HG02610 (cell line): ENCODE results near the gene MEG3.
"Not testable (repeated sequence)": the region's sequence is repeated elsewhere in the genome, so short reads cannot be mapped to it uniquely, and the experiment has no call there.

Source experiments
- ATAC-seq: cut with Tn5 transposase; IDR thresholded peaks from one replicate; pipeline ENCODE4 v1.9.1; 2021; ENCODE audit warnings: mild to moderate bottlenecking, moderate library complexity; ENCODE audit not compliant: unreplicated experiment

Gene MEG3

GRCh38 chr14:100813291-100813690 lies 12.6 kb upstream of the MEG3 start:
- ATAC-seq, result no peak

GRCh38 chr14:100815478-100816285 lies 10.2 kb upstream of the MEG3 start:
- ATAC-seq, result no peak

- no peak for ATAC-seq
These were observed 9.5 kb upstream of the MEG3 start for GRCh38 chr14:100816286-100816949.

GRCh38 chr14:100816950-100817901 lies 8.7 kb upstream of the MEG3 start:
- ATAC-seq, result no peak

GRCh38 chr14:100818221-100818699 lies 7.7 kb upstream of the MEG3 start:
- ATAC-seq, result no peak

- not testable (repeated sequence) for ATAC-seq
These were observed 7.0 kb upstream of the MEG3 start for GRCh38 chr14:100818923-100819322.

- ATAC-seq, result no peak
These were observed 6.5 kb upstream of the MEG3 start for GRCh38 chr14:100819453-100819828.

- ATAC-seq, result no peak
These were observed 6.0 kb upstream of the MEG3 start for GRCh38 chr14:100819829-100820475.

GRCh38 chr14:100820957-100821356 lies 5.0 kb upstream of the MEG3 start:
- no peak for ATAC-seq

- ATAC-seq, result no peak
These were observed 3.9 kb upstream of the MEG3 start for GRCh38 chr14:100822013-100822412.

- ATAC-seq, result no peak
These were observed 3.2 kb upstream of the MEG3 start for GRCh38 chr14:100822532-100823296.

GRCh38 chr14:100823413-100824080 lies 2.4 kb upstream of the MEG3 start:
- no peak for ATAC-seq

- ATAC-seq, result no peak
These were observed 1.8 kb upstream of the MEG3 start for GRCh38 chr14:100824091-100824551.

- no peak for ATAC-seq
These were observed 811 bp upstream of the MEG3 start for GRCh38 chr14:100824901-100825712.

GRCh38 chr14:100826391-100827100 lies 628 bp downstream of the MEG3 start:
- no peak for ATAC-seq

GRCh38 chr14:100827101-100828021 lies 1.4 kb downstream of the MEG3 start:
- ATAC-seq, result no peak
